Measurements from ENCODE around the gene JAM3.
A peak's percentile ranks its signal among the peaks of the same experiment; 100 is the strongest.

The JAM3 gene

DNA sequence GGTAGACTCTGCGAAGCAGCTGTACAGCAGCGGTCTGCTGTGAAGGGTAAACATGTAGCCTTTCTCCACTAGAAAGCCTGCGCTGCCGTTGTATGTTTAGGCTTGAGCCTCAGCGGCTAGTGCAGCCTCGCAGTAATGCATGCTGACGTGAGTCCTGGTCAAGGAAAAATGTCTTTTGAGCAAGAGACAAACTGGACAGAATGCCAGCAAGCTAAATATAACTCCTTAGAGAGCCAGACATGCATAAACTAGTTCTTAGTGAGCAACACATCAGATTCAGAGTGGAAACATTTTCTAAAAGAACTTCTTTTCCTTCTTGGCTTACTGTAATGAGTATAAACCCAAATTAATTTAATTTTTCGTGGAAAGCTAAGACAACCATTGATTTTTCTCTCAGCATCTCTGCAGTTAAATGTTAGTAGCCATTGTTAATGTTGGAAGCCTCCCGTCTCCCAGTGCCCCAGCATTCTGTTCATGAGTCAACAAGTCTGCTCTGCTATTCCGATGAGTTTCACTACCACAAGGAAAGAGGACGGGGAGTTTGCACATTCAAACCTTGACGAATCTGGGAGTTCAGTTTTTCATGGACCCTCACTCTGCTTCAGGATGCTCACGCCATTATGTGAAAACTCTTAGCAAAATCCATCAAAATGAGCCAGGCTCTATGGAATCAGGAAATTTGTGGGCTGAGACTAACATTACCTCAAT lies 51.4 kb downstream of the JAM3 start:
- H3K27ac ChIP-seq = no peak overlapping the region
- TF ChIP-seq ZFX (IDR thresholded peaks at IDR 0.05) = no peak
- TF ChIP-seq, protein P1, sequence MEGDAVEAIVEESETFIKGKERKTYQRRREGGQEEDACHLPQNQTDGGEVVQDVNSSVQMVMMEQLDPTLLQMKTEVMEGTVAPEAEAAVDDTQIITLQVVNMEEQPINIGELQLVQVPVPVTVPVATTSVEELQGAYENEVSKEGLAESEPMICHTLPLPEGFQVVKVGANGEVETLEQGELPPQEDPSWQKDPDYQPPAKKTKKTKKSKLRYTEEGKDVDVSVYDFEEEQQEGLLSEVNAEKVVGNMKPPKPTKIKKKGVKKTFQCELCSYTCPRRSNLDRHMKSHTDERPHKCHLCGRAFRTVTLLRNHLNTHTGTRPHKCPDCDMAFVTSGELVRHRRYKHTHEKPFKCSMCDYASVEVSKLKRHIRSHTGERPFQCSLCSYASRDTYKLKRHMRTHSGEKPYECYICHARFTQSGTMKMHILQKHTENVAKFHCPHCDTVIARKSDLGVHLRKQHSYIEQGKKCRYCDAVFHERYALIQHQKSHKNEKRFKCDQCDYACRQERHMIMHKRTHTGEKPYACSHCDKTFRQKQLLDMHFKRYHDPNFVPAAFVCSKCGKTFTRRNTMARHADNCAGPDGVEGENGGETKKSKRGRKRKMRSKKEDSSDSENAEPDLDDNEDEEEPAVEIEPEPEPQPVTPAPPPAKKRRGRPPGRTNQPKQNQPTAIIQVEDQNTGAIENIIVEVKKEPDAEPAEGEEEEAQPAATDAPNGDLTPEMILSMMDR (conservative IDR thresholded peaks at IDR 0.05) = no peak

DNA sequence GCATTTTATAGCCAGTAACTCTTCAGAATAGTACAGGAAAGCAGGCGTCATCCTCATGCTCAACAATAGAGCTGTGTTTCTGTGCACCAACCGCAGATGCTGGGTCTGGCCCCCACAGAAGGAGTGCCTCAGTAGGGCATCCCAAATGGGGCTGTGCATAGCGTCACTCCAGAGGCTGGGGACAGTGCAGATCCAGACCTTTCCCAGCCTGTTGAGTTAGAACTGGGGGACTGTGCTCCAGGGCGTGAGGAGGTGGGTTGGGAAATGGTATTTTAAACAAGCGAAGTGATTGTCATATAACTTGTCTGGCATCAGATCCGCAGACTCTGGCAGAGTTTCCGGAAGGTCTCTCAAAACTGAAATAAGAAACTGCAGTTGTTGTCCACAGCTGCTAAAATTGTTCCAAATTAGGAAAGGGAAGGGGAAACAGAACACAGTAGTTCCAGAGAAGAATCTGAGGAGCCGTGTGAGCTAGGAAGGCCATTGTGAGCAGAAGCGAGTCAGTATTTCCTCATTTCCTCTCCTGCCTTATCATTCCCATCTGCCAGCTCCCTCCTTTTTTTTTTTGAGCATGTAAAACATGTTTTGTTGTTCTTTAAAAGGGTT lies 52.2 kb downstream of the JAM3 start:
- TF ChIP-seq, protein P1 (conservative IDR thresholded peaks at IDR 0.05) = no peak
- no peak for TF ChIP-seq ZFX (IDR thresholded peaks at IDR 0.05)
- H3K27ac ChIP-seq = no peak overlapping the region

DNA sequence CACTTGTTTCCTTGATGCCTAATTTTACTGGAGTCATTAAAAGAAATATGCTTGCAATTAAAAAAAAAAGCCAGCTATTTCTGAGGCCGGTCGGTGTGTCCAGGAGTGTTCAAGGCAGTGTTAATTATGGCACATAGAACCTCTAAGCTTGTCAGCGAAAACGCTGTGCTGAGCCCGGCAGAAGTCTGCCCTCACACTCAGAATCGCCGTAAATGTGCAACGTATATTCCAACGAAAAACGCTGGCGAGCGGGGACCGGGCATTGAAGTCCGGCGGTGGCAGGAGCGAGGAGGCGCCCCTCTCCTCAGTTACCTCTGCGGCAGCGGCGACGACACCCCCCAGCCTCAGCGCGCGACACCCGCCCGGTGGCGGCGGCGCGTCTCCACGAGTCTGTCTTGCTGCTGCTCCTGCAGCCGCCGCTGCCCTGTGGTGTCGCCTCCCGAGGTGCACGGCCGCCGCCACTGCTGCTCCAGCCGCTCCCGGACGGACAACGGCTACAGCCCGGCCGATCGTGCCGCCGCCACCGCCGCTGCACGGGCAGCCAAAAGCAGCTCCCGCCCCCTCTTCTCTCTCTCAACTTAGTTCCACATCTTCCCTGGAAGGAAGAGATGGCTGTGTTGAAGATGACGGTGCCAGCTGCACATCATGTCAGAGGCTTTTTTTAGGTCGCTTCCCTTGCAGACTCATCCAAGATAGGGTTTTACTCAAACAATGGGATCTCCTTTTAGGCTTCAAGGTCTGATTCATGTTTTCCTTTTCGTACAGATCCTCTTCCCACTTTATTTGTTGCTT lies 56.0 kb downstream of the JAM3 start:
- TF ChIP-seq ZFX (IDR thresholded peaks at IDR 0.05) = no peak
- TF ChIP-seq, protein P1 (conservative IDR thresholded peaks at IDR 0.05) = peak; percentile 20
- no peak overlapping the region for H3K27ac ChIP-seq

DNA sequence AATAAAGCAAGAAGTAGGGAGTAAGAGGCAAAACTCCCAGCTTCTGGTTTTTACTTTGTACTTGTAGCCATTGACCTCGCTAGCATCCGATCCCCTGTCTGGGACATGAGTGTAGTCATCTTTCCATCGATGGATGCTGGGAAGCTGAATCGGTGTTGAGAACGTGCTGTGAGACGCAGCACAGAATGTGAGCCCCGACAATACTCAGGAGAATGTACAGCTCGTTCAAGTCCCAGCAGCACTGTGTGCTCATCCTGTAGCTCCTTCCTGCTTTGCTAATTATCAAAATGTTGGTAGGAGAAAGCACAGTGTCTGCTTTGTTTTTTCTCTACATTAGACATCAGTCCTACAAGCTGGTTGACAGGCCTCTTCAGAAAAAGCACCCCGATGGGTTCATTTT lies 56.6 kb downstream of the JAM3 start:
- no peak overlapping the region for H3K27ac ChIP-seq
- no peak for TF ChIP-seq ZFX (IDR thresholded peaks at IDR 0.05)
- TF ChIP-seq, protein P1 (conservative IDR thresholded peaks at IDR 0.05) = no peak

DNA sequence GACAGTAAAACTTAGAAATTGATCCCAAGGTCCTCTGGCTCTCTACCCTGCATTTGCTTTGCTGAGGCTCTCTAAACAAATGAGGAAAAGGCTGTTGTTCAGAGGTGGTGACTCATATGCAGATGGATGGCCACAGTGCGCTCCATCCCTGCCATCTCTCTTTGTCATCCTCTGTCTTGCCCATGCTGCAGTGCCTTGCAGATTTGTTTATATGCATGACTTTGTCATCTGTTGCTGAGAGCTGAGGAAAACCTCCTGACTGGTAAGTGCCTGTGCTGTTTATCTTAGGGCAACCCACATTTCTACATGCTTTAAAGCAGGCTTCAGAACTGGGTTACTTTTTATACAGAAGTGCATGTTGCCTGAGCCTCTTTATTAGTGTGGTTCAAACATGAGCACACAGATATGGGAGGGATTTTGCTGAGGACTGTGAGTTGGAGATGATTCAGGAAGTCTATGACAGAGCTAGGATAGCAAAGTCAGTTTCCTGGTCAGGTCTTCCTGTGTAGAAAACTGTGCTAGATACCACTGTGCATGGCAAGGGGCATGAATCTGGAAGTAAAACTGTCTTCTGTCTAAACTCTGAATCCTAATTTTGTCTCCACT lies 57.4 kb downstream of the JAM3 start:
- no peak overlapping the region for H3K27ac ChIP-seq
- TF ChIP-seq ZFX (IDR thresholded peaks at IDR 0.05) = no peak
- TF ChIP-seq, protein P1 (conservative IDR thresholded peaks at IDR 0.05) = no peak

DNA sequence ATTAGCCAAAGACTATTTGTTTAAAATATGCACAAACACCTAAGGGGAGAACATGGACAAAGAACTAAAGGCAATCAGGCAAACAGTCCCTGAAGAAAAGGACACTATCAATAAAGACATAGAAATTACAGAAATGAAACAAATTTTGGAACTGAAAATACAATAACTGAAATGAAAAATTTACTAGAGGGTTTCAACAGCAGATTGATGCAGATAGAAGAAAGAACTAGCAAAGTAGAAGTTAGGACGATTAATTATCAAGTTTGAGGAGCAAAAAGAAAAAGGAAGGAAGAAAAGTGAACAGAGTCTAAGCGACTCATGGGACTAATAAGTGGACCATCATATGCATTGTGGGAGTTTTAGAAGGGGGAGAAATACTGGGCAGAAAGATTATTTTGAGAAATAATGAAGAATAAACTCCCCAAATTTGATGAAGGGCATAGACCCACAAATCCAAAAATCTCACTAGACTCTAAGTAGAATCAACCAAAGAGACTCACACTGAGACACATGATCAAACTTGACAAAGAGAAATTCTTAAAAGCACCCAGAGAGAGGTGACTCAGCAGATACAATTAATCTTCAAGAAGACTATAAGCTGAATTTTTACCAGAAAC lies 62.9 kb downstream of the JAM3 start:
- H3K27ac ChIP-seq = no peak overlapping the region
- TF ChIP-seq, protein P1 (conservative IDR thresholded peaks at IDR 0.05) = no peak
- TF ChIP-seq ZFX (IDR thresholded peaks at IDR 0.05) = no peak

Data from C4-2B (cell line).